H1 (cell line): ENCODE measurements around the gene APBA2. TPM values are rescaled to one million over a fixed set of nuclear protein-coding genes. Genes with fewer than 3 reads are reported as not detected.

Experiments used
- CTCF ChIA-PET: fragments of 300-600 bp; sonication (Branson Sonifier 250); formaldehyde crosslinking; loops from one replicate; lab custom pipeline; 2021; ENCODE audit not compliant: partially characterized antibody; lab: Charles Lee
- POLR2A ChIA-PET: fragments of 300-600 bp; sonication (Branson Sonifier 250); formaldehyde crosslinking; loops from one replicate; lab custom pipeline; 2021; ENCODE audit warnings: inconsistent platforms; ENCODE audit not compliant: partially characterized antibody; lab: Charles Lee
- DNase-seq, 2 experiments: peaks; one replicate each; pipeline versions ENCODE4 v3.0.0 to v3.0.0-alpha.2; 2010 to 2022; ENCODE audit warnings: low spot score in 2 of 2, low read depth in 1 of 2, mixed read lengths in 1 of 2
- FAIRE-seq: peaks from 2 replicates; lab custom pipeline; 2011; peaks lifted over from hg19 to GRCh38; lab: Jason Lieb, UNC
- H2AFZ ChIP-seq: 2 replicates; pipeline ENCODE4 v1.8.1; 2012; ENCODE audit warnings: low read length, inconsistent platforms
- H2AK5ac ChIP-seq: 2 replicates; pipeline ENCODE4 v1.6.1; 2013; ENCODE audit warnings: low read depth, low read length
- H2BK120ac ChIP-seq: replicated peaks from 2 replicates; pipeline ENCODE3; 2013; ENCODE audit warnings: low read depth, low read length, inconsistent platforms
- H2BK12ac ChIP-seq: 2 replicates; pipeline ENCODE4 v1.6.1; 2013; ENCODE audit warnings: low read depth, low read length
- H2BK15ac ChIP-seq: 2 replicates; pipeline ENCODE4 v1.6.1; 2013; ENCODE audit warnings: low read length
- H2BK20ac ChIP-seq: 2 replicates; pipeline ENCODE4 v1.6.1; 2013; ENCODE audit warnings: low read length
- H2BK5ac ChIP-seq: 2 replicates; pipeline ENCODE4 v1.6.1; 2013; ENCODE audit warnings: low read depth, low read length
- H3K14ac ChIP-seq: 2 replicates; pipeline ENCODE4 v1.6.1; 2013; ENCODE audit warnings: inconsistent platforms; ENCODE audit not compliant: insufficient read length
- H3K18ac ChIP-seq: 2 replicates; pipeline ENCODE4 v1.6.1; 2013; ENCODE audit warnings: low read length; ENCODE audit errors: extremely low read depth
- H3K23ac ChIP-seq: 2 replicates; pipeline ENCODE4 v1.6.1; 2013; ENCODE audit warnings: inconsistent platforms; ENCODE audit not compliant: insufficient read length
- H3K23me2 ChIP-seq: 2 replicates; pipeline ENCODE4 v1.6.1; 2013; ENCODE audit warnings: low read depth, low read length
- H3K27ac ChIP-seq: 2 replicates; pipeline ENCODE4 v1.6.1; 2011; ENCODE audit warnings: low read depth, low read length, inconsistent platforms
- H3K27me3 ChIP-seq, 4 experiments: replicated peaks in 1 of 4; 1 replicate in 1 of 4; 2 replicates in 3 of 4; pipeline versions ENCODE4 v1.6.1 to v1.8.1; 2011 to 2013; ENCODE audit warnings: low read length in 3 of 4, mild to moderate bottlenecking in 3 of 4, inconsistent platforms in 2 of 4, mixed read lengths in 2 of 4, moderate library complexity in 1 of 4; ENCODE audit not compliant: control insufficient read depth in 3 of 4, insufficient read depth in 3 of 4; ENCODE audit errors: extremely low read depth in 1 of 4
- H3K36me3 ChIP-seq, 4 experiments: 2 replicates each; pipeline versions ENCODE4 v1.6.1 to v1.8.1; 2011 to 2013; ENCODE audit warnings: mild to moderate bottlenecking in 4 of 4, low read length in 3 of 4, moderate library complexity in 2 of 4, control low read depth in 1 of 4, inconsistent platforms in 1 of 4; ENCODE audit not compliant: insufficient read depth in 4 of 4, control insufficient read depth in 2 of 4
- H3K4ac ChIP-seq: replicated peaks from 2 replicates; pipeline ENCODE3; 2013; ENCODE audit warnings: low read length, low read depth, mixed read lengths, inconsistent platforms; ENCODE audit not compliant: insufficient read length
- H3K4me1 ChIP-seq, 4 experiments: replicated peaks in 1 of 4; 1 replicate in 1 of 4; 2 replicates in 3 of 4; pipeline versions ENCODE4 v1.6.1 to v1.8.1; 2011 to 2013; ENCODE audit warnings: low read length in 3 of 4, inconsistent platforms in 2 of 4, mixed read lengths in 1 of 4; ENCODE audit not compliant: insufficient read depth in 4 of 4, control insufficient read depth in 3 of 4
- H3K4me2 ChIP-seq, 2 experiments: 2 replicates each; pipeline versions ENCODE4 v1.6.1 to v1.8.1; 2011 to 2013; ENCODE audit warnings: low read depth in 2 of 2, low read length in 2 of 2, control low read depth in 1 of 2, inconsistent platforms in 1 of 2, mild to moderate bottlenecking in 1 of 2; ENCODE audit not compliant: insufficient read depth in 1 of 2
- H3K4me3 ChIP-seq, 4 experiments: fragments of 200-600, 300-600 bp in 1 of 4; sonication (generic), shearing (Covaris generic), sonication (Bioruptor Twin) in 1 of 4; 2 replicates each; pipeline versions ENCODE4 v1.5.1 to v1.8.1; 2011 to 2016; ENCODE audit warnings: low read length in 4 of 4, low read depth in 3 of 4, control low read depth in 2 of 4, inconsistent platforms in 2 of 4, mild to moderate bottlenecking in 2 of 4, mixed read lengths in 1 of 4, moderate library complexity in 1 of 4; ENCODE audit not compliant: insufficient read depth in 2 of 4; ENCODE audit errors: extremely low read depth in 1 of 4
- H3K56ac ChIP-seq: replicated peaks from 2 replicates; pipeline ENCODE3; 2013; ENCODE audit warnings: low read depth, mild to moderate bottlenecking, mixed read lengths, low read length, inconsistent platforms; ENCODE audit not compliant: insufficient read length
- H3K79me1 ChIP-seq: 2 replicates; pipeline ENCODE4 v1.6.1; 2013; ENCODE audit warnings: low read depth, low read length, control low read depth
- H3K79me2 ChIP-seq, 2 experiments: 2 replicates each; pipeline versions ENCODE4 v1.6.1 to v1.8.1; 2012 to 2013; ENCODE audit warnings: low read length in 2 of 2, mild to moderate bottlenecking in 2 of 2, inconsistent platforms in 1 of 2; ENCODE audit not compliant: insufficient read depth in 2 of 2, control insufficient read depth in 1 of 2
- H3K9ac ChIP-seq, 4 experiments: replicated peaks in 1 of 4; 1 replicate in 1 of 4; 2 replicates in 3 of 4; pipeline versions ENCODE4 v1.6.1 to v1.8.1; 2011 to 2013; ENCODE audit warnings: low read depth in 3 of 4, low read length in 3 of 4, control low read depth in 2 of 4, mild to moderate bottlenecking in 2 of 4, moderate library complexity in 2 of 4, inconsistent platforms in 1 of 4; ENCODE audit errors: extremely low read depth in 1 of 4
- H3K9me3 ChIP-seq, 2 experiments: 2 replicates each; pipeline versions ENCODE4 v1.6.1 to v1.8.1; 2012 to 2013; ENCODE audit warnings: mild to moderate bottlenecking in 2 of 2, moderate library complexity in 2 of 2, control low read depth in 1 of 2, inconsistent platforms in 1 of 2, low read depth in 1 of 2, low read length in 1 of 2, mixed read lengths in 1 of 2; ENCODE audit not compliant: insufficient read depth in 2 of 2
- H4K20me1 ChIP-seq, 2 experiments: replicated peaks in 1 of 2; 2 replicates each; pipeline versions ENCODE3 to v1.8.1; 2011 to 2013; ENCODE audit warnings: inconsistent platforms in 2 of 2, low read length in 2 of 2, mild to moderate bottlenecking in 1 of 2; ENCODE audit not compliant: insufficient read depth in 2 of 2, control insufficient read depth in 1 of 2
- H4K5ac ChIP-seq: 2 replicates; pipeline ENCODE4 v1.6.1; 2013; ENCODE audit warnings: low read length, low read depth, mixed read lengths, inconsistent platforms; ENCODE audit not compliant: insufficient read length
- H4K8ac ChIP-seq: 2 replicates; pipeline ENCODE4 v1.8.0; 2013; ENCODE audit warnings: mild to moderate bottlenecking, moderate library complexity, low read length, inconsistent platforms; ENCODE audit not compliant: insufficient read depth; ENCODE audit errors: extremely low read depth
- H4K91ac ChIP-seq: replicated peaks from 2 replicates; pipeline ENCODE3; 2013; ENCODE audit warnings: low read length, mixed read lengths, inconsistent platforms; ENCODE audit not compliant: insufficient read length
- CREB1 ChIP-seq: IDR thresholded peaks from 2 replicates; pipeline ENCODE4 v1.6.1; 2012; ENCODE audit warnings: inconsistent platforms
- EP300 ChIP-seq, 2 experiments: IDR thresholded peaks; 1 replicate in 1 of 2; 2 replicates in 1 of 2; pipeline ENCODE4 v1.6.1; 2011 to 2012; ENCODE audit warnings: low read depth in 2 of 2, low read length in 2 of 2, mild to moderate bottlenecking in 2 of 2, borderline replicate concordance in 1 of 2, inconsistent platforms in 1 of 2, moderate library complexity in 1 of 2
- KDM5A ChIP-seq: fragments of 200-600 bp; IDR thresholded peaks from 2 replicates; pipeline ENCODE4 v1.7.1; 2012; ENCODE audit warnings: mild to moderate bottlenecking, low read length, inconsistent platforms, mixed read lengths
- RFX5 ChIP-seq: IDR thresholded peaks from 2 replicates; pipeline ENCODE4 v1.6.1; 2011; ENCODE audit warnings: low read depth, low read length, improper control_type of control experiment, borderline replicate concordance
- SIN3A ChIP-seq, 2 experiments: IDR thresholded peaks in 1 of 2; conservative IDR thresholded peaks in 1 of 2; 2 replicates each; pipeline ENCODE4 v1.6.1; 2011 to 2012; ENCODE audit warnings: low read length in 2 of 2, improper control_type of control experiment in 1 of 2, low read depth in 1 of 2, mild to moderate bottlenecking in 1 of 2
- TBP ChIP-seq: IDR thresholded peaks from 2 replicates; pipeline ENCODE4 v1.6.1; 2011; ENCODE audit warnings: low read depth, low read length, improper control_type of control experiment
- WGBS, 2 experiments: shearing (Covaris generic) in 1 of 2; methylation state at CpG; one replicate each; pipeline versions ENCODE4 v1.1.6 to v1.1.7; 2013 to 2015; ENCODE audit warnings: low lambda C conversion rate in 2 of 2, mixed read lengths in 2 of 2, inconsistent platforms in 1 of 2, low coverage in 1 of 2, missing lambda C conversion rate in 1 of 2; ENCODE audit not compliant: insufficient replicate concordance in 2 of 2, insufficient coverage in 1 of 2, insufficient read length in 1 of 2; ENCODE audit errors: extremely low coverage in 1 of 2, missing lambda C conversion rate in 1 of 2; 5-methylcytosine and 5-hydroxymethylcytosine counted together
- polyA plus RNA-seq, 7 experiments: library from polyadenylated mRNA; depleted of rRNA in 3 of 7; stranded (reverse) in 5 of 7; unstranded in 2 of 7; fragments of >200 nt in 5 of 7; fragments of 200-250 nt in 2 of 7; gene quantifications; 1 replicate in 5 of 7; 2 replicates in 1 of 7; 4 replicates in 1 of 7; pipeline versions ENCODE4 v1.2.1 to v1.2.3, GENCODE V29; 2011 to 2013; ENCODE audit warnings: missing spikeins in 2 of 7, mixed read lengths in 2 of 7
- total RNA-seq: library from RNA; stranded (reverse); fragmentation: NEBNext Ultra II Directional; extraction: Animal tissue kit (Norgen Biotek cat#: 25700); gene quantifications from 2 replicates; pipeline ENCODE4 v1.2.1, GENCODE V29; 2021
- TF ChIP-seq, protein P1 (sequence below), 3 experiments: IDR thresholded peaks; 1 replicate in 2 of 3; 2 replicates in 1 of 3; pipeline versions ENCODE4 v1.5.1 to v1.6.1; 2011; ENCODE audit warnings: low read length in 3 of 3, mild to moderate bottlenecking in 3 of 3, inconsistent platforms in 2 of 3, low read depth in 1 of 3, moderate library complexity in 1 of 3; ENCODE audit not compliant: insufficient read depth in 1 of 3; ENCODE audit errors: control extremely low read depth in 1 of 3

Gene APBA2
- total and polyA plus RNA-seq, 2 of the 8 experiments (the other 6 are each of a cell fraction or from before 2014, with no cell fraction given) = 15.5 to 19.0 TPM

DNA sequence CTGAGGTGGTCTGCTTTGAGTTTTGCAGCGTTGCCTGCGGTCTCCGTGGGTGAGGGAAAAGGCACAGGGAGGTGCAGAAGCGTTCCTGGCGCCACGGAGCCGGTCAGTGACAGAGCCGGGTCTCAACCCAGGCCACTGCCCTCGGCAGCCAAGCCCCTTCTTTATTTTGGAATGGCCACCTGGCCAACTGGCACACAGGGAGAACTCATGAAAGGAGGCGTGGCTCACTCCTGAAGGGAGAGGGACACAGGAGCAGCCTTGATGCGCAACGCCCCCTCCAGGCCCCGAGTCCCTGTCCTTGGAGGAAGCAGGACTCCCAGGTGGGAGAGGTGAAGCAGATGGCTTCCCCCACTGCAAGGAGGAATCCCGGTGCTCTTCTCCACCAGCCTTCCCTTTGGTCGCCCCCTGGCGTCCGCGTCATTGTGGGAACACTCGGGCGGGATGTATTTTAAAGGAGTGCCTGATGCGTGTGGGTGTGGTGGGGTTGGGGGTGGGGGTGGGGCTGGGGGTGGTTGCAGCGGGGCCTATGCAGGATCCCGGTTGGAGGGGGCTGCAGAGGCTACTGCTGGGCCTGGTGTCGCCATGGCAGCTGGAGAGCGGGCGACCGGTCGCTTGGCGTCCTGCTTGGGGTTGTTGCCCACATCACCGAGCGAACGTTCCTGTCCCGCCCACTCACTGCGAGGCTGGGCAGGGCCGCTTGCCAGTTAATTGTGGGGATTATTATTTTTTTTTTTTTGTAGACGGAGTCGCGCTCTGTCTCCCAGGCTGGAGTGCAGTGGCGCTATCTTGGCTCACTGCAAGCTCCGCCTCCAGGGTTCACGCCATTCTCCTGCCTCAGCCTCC, 32.6 kb downstream of the APBA2 start:
- ChIA-PET CTCF (interaction anchor here (0.8 to 6.9 kb wide), 10 partner anchors 12 to 222 kb away, joined by 3 to 78 read pairs (median 4); no protein-coding TSS in a partner anchor), POLR2A (interaction anchor here (1.6 kb wide), 1 partner anchor 12 kb away, joined by 4 read pairs; no protein-coding TSS in a partner anchor)
- H4K20me1 ChIP-seq = peaks cover 0 to 11% of the 10 kb centered on the region in 2 experiments
- FAIRE-seq (peak; percentile 28), DNase-seq (peak; percentile 89 to 91)
- H3K4me1 ChIP-seq = peaks cover 0 to 13% (median 8%) of the 10 kb centered on the region in 4 experiments; a peak in 5 of 7 replicates
- H3K14ac ChIP-seq = no peak overlapping the region
- no peak overlapping the region; a peak in 1 of 7 replicates for H3K9ac ChIP-seq
- no peaks in the 10 kb centered on the region for H3K79me2 ChIP-seq
- H3K36me3 ChIP-seq = no peaks in the 10 kb centered on the region; a peak in 1 of 8 replicates
- H4K5ac ChIP-seq = peak overlapping the region; percentile 64
- no peak overlapping the region for H2BK120ac ChIP-seq
- WGBS, 2 experiments = 51% methylated on average over 30 of the region's 41 CpGs; no CpG with 5 or more reads in 1 of the 2 experiments
- no peaks in the 10 kb centered on the region for H3K27me3 ChIP-seq
- H3K4ac ChIP-seq = no peak overlapping the region
- H3K23me2 ChIP-seq = peaks cover 11% of the 10 kb centered on the region; the same call in 1 of the 2 replicates
- H2BK12ac ChIP-seq = peak overlapping the region; percentile 75; the same call in 1 of the 2 replicates
- H2BK20ac ChIP-seq = no peak overlapping the region
- H2AK5ac ChIP-seq = no peak overlapping the region
- H3K79me1 ChIP-seq = peaks cover 8% of the 10 kb centered on the region
- H3K4me2 ChIP-seq = peak overlapping the region; percentile 49 to 63
- H3K27ac ChIP-seq = peak overlapping the region; percentile 19; the same call in 1 of the 2 replicates
- peak overlapping the region; percentile 15 to 40 (median 19); a peak in 5 of 8 replicates for H3K4me3 ChIP-seq
- H2BK5ac ChIP-seq = peak overlapping the region; percentile 88
- peak overlapping the region; percentile 58 for H4K91ac ChIP-seq
- H2AFZ ChIP-seq = peak overlapping the region; percentile 49; the same call in 1 of the 2 replicates
- peak overlapping the region; percentile 88 for H3K18ac ChIP-seq
- H3K56ac ChIP-seq = no peak overlapping the region
- no peak overlapping the region for H3K23ac ChIP-seq
- H3K9me3 ChIP-seq = no peaks in the 10 kb centered on the region
- peak overlapping the region; percentile 72; the same call in 1 of the 2 replicates for H4K8ac ChIP-seq
- no peak overlapping the region for H2BK15ac ChIP-seq
- TF ChIP-seq EP300 (IDR thresholded peaks at IDR 0.05; ENCODE audit: borderline replicate concordance in 1 of 2, low read depth in 2 of 2, low read length in 2 of 2) (peak in 1 of 2 experiments; percentile 18; a peak in 1 of 3 replicates), CREB1 (0 out of 2 replicates have a peak, but pooled peaks have one; percentile 54), RFX5 (no peak), KDM5A (no peak), SIN3A (conservative IDR thresholded peaks at IDR 0.05 in 1 of 2, IDR thresholded peaks at IDR 0.05 in 1 of 2; ENCODE audit: low read depth in 1 of 2, low read length in 2 of 2) (0 out of 4 replicates have a peak, but pooled peaks of 1 of the 2 experiments have one; percentile 49), TBP (0 out of 2 replicates have a peak, but pooled peaks have one; percentile 52)
- TF ChIP-seq, protein P1, sequence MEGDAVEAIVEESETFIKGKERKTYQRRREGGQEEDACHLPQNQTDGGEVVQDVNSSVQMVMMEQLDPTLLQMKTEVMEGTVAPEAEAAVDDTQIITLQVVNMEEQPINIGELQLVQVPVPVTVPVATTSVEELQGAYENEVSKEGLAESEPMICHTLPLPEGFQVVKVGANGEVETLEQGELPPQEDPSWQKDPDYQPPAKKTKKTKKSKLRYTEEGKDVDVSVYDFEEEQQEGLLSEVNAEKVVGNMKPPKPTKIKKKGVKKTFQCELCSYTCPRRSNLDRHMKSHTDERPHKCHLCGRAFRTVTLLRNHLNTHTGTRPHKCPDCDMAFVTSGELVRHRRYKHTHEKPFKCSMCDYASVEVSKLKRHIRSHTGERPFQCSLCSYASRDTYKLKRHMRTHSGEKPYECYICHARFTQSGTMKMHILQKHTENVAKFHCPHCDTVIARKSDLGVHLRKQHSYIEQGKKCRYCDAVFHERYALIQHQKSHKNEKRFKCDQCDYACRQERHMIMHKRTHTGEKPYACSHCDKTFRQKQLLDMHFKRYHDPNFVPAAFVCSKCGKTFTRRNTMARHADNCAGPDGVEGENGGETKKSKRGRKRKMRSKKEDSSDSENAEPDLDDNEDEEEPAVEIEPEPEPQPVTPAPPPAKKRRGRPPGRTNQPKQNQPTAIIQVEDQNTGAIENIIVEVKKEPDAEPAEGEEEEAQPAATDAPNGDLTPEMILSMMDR (IDR thresholded peaks at IDR 0.05; ENCODE audit: control extremely low read depth in 1 of 3, insufficient read depth in 1 of 3, low read depth in 1 of 3, low read length in 3 of 3) = peak; percentile 65 to 70 (median 67)
